ENCODE measurements around the gene CELF5. TPM values are rescaled to one million over a fixed set of nuclear protein-coding genes. Genes with fewer than 3 reads are reported as not detected.
"Not testable (repeated sequence)": the region's sequence is repeated elsewhere in the genome, so short reads cannot be mapped to it uniquely, and the experiment has no call there.

CELF5 gene
- total RNA-seq, 1 donor from 2014 or later = 0.15 TPM

DNA sequence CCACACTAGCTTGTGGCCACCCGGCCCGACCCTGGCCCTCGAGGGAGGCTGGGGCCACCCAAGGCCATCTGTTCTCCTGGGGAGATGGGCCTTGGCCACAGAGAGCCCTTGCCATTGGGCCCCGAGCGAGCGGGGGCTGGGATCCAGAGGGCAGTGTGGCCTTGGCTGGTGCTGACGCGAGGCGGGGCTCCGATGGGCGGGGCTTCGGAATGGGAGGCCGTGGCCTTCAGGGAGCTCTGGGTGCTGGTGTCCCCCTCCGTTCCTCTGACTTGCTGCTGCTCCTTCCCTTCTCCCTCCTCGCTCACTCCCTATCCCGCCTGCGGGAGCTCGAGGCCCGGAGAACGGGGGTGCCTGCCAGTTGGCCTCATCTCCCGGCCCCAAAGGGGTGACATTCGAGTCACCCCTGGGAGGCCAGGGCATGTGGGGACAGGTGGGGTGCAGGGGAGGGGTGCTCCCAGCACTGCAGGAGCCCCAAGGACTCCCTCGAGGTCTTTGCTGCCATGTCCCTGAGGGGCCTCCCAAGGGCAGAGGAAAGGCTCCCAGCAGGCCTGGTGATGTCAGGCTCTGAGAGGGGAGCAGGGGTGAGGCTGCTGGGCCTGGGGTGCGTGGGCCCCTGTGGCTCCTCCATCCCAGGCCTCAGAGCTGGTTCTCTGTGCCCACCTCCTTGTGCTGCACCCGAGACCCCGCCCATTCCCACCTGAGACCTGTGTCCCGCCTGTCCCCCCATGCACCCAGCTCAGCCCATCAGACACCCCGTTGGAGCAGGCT lies 34.6 kb upstream of the CELF5 start:
- intact Hi-C loops (cut with micrococcal nuclease) = loop anchor here (10.0 kb wide), 2 partner anchors 315 to 375 kb away; partner anchors contain the start of genes DOHH, FZR1 and ZNF554

- intact Hi-C loops (cut with micrococcal nuclease) = no loop called here
These were observed 34.0 kb upstream of the CELF5 start for GRCh38 chr19:3190470-3190770.

DNA sequence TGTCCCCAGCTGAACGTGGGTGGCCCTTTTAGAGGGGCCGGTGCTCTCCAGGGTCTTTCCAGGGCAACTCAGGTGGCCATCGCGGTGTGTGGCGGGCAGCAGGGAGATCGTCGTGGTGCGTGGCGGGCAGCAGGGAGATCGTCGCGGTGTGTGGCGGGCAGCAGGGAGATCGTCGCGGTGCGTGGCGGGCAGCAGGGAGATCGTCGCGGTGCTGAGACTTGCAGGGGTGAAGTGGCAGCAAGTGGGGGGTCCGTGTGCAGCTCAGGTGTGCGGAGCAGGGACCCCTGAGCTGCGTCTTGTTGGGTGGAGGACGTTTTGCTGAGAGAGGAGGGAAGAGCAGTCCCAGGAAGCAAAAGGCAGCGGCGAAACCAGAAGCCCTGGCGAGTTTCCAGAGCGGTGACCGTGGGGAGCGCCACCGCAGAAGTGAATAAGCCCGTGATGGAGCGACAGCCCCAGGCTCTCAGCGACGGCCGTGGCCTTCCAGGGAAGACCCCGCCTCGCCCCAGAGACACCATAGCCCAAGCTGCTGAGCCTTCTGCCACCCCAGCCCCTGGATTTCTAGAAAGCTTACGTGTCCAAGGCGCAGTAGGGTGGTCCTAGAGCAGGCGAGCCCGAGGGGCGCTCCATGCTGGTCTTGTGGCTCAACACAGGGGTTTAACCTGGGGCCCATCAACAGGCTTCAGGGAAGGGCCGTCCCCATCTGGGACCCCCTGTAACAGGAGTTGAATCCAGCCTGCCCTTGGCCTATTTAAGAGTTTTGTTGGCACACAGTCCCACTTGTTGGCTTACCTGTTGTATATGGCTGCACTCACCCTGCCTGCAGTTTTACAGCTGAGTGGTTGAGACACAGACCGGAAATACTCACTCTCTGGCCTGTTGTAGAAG lies 33.3 kb upstream of the CELF5 start:
- intact Hi-C loops (cut with micrococcal nuclease) = no loop called here

DNA sequence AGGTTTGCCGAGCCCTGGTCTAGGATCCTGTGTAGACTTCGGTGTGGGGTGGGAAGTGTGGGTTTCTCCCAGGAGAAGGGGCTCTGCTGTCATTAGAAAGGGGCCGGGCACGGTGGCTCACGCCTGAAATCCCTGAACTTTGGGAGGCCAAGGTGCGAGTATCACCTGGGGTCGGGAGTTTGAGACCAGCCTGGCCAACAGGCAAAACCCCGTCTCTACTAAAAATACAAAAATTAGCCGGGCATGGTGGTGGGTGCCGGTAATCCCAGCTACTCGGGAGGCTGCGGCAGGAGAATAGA lies 32.7 kb upstream of the CELF5 start:
- intact Hi-C loops (cut with micrococcal nuclease) = not testable (repeated sequence)

DNA sequence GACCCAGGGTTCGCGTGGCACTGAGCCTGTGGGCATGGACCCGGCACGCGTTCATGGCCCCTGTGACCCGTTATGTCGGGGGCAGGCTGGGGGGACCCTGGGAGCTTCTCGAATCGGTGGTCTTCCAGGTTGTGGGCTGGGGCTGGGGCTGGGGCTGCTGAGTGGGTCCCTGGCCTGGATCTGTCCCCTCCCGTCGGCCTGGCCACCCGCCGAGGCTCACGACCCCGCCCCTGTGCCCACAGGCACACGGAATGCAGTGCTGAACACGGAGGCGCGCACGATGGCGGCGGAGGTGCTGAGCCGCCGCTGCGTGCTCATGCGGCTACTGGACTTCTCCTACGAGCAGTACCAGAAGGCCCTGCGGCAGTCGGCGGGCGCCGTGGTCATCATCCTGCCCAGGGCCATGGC lies 32.2 kb upstream of the CELF5 start:
- intact Hi-C loops (cut with micrococcal nuclease) = no loop called here

- intact Hi-C loops (cut with micrococcal nuclease) = no loop called here
These were observed 31.8 kb upstream of the CELF5 start for GRCh38 chr19:3192684-3193083.

DNA sequence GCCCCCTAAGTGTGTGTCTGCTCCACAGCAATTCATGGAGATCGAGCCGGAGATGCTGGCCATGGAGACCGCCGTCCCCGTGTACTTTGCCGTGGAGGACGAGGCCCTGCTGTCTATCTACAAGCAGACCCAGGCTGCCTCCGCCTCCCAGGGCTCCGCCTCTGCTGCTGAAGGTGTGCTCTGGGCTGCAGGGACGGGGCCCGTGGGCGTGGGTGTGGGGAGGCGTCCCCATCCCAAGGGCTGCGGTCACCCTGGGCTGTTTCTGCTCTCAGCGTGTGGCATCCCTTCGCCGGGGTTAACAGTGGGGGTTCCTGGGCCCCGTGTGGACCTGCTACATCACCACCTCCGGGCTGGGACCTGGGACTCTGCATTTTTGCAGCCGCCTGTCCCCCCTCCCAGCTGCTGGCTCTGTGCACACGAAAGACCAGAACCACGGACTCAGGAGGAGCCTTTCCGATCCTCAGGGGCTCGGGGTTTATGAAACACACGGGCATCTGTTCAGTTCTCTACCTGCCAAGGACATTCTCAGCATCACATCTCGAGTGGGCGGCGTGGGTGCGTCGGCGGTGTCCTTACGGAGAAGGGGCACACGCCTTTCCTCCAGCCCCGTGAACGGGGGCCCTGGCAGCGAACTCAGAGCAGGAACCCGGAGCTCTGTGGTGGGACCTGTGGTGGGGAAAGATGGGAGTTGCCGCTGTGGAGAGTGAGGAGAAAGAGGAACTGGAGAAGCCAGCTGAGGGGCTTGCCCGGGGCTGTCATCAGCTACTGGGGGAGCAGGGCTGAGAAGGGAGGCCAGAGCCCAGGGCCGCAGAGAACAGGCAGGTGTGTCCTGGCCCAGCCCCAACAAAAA lies 31.0 kb upstream of the CELF5 start:
- intact Hi-C loops (cut with micrococcal nuclease) = no loop called here

DNA sequence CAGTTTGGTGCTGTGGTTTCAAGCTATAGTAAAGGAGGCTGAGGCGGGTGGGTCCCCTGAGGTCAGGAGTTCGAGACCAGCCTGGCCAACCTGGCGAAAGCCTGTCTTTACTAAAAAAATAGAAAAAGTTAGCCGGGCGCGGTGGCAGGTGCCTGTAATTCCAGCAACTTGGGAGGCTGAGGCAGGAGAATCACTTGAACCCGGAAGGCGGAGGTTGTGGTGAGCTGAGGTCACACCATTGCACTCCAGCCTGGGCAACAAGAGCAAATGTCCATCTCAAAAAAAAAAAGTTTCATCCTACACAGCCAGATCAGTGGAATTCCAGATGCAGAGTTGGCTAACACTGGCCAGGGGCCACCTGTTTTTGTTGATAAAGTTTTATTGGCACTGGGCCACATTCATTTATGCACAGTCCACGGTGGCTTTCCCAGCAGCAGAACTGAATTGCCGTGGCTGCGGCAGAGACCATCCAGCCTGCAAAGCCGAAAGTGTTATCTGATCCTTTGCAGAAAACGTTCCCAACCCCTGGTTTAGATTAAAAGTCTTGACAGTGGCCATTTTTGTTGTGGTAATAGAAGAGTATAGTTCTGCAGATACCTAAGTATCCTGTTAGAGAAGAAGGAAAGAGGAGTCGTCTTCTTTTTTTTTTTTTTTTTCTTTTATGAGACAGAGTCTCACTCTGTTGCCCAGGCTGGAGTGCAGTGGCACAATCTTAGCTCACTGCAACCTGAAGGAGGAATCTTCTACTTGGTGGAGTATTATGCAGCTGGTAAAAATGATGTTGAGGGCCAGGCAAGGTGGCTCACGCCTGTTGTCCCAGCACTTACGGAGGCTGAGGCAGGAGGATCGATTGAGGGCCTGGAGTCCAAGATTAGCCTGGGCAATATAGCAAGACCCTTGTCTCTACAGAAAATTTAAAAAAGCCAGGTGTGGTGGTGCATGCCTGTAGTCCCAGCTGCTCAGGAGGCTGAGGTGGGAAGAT lies 30.1 kb upstream of the CELF5 start:
- intact Hi-C loops (cut with micrococcal nuclease) = no loop called here

DNA sequence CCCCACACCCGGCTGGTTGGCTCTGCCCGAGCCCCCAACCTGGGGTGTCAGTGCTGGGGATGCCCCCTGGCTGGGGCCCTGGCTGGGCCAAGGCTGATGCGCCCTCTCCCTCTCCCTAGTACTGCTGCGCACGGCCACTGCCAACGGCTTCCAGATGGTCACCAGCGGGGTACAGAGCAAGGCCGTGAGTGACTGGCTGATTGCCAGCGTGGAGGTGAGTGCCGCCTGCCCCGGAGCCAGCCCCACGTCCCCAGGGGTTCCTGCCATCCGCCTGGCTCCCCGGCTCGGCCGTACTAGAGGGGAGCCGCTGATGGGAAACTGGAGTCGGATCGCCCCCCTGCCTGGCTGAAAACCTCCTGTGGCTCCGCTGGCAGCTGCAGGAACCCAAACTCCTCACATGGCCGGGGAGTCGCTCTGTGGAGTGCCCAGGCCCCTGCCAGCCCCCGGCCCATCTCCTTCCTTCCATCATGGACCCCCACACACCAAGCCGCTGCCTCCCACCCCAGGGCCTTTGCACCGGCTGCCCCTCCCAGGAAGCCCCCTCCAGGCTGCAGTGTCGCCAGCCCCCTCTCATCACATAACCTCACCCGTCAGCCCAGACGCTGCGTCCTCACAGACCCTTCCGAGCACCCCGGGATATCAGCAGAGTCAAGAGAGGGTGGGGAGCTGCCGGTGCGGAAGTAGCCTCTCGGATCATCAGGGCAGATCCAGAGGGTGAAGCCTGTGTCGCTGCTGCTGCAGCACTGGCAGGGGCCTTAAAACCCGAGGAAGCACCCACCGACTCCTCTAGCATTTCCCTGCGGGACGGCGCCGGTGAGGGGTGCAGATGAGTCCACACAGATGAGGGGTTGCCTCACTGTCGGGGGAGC lies 28.2 kb upstream of the CELF5 start:
- intact Hi-C loops (cut with micrococcal nuclease) = no loop called here

GRCh38 chr19:3196933-3197205 lies 27.6 kb upstream of the CELF5 start:
- intact Hi-C loops (cut with micrococcal nuclease) = no loop called here

DNA sequence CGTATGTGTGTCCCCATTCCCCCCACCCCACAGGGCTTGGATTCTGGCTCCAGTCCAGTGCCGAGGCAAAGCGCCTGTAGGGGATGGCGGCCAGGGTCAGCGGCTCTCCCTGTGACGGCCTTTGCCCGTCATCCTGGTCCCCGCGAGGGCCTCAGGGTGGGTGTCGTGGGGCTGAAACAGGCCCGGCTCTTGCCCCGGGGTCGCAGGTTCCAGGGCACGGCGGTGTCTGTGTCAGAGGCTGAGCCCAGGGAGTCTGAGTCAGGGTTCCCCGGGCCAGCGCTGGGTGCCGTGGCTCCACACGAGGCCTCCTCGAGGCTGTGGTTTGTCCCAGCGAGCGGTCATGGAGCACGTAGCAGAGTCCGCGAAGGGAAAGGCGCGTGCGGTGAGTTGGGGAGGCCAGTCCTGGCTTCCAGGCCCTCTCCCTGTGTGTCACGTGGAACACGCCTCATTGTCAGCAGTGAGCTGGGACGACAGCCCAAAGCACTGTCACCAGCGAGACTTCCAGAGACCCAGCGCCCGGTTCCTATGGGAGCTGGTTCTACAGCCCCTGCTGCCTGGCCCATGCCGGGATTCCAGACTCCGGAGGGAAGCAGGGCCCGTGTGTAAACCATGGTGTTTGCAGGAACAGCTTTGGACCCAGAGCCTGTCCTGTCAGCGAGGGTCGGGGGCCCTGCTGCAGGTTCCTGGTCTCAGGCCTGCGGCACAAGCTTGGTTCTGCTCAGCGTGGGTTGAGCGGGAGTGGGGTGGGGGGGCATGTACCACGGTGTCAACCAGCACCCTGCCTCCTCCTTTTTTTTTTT lies 25.4 kb upstream of the CELF5 start:
- intact Hi-C loops (cut with micrococcal nuclease) = no loop called here

DNA sequence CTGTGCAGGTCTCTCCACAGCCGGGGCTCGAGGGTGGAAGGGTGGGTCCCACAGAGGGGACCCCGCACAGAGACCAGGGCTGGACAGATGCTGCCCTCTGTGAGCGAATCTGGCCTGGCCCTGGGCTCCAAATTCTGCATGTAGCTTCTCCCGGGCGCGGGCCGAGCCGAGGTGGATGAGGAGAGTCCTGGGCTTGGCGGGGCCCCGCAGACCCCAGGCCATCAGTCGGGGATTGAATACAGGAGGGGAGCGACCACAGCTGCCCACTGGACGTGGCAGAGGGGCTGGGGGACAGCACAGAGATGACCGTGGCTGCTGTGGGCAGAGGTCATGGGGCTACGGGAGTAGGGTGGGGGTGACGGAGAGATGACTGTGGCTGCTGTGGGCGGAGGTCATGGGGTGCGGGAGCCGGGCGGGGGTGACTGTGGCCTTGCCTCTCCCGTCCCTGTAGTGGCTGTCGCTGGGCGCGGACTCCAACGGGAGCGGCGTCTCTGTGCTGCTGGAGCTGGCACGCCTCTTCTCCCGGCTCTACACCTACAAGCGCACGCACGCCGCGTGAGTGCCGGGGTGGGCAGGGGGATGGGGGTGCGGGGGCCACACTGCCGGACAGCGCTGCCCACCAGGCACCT lies 23.3 kb upstream of the CELF5 start:
- intact Hi-C loops (cut with micrococcal nuclease) = no loop called here

GRCh38 chr19:3201911-3202310 lies 22.6 kb upstream of the CELF5 start:
- intact Hi-C loops (cut with micrococcal nuclease) = no loop called here

DNA sequence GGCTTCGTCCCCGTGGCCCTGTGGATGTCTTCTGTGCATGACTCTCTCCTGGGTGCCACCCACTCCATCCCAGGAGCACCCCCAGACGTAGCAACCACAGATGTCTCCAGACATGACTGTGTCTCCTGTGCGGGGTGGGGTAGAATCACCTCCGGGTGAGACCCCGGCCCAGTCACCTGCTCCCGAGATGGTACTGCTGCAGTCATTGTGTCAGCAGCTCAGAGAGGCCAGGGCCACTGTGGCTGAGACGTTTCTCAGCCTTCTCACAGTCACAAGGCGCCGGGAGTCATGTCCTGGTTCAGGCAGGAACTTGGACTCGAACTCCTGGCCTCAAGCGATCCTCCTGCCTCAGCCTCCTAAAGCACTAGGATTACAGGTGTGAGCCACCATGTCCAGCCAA lies 22.1 kb upstream of the CELF5 start:
- intact Hi-C loops (cut with micrococcal nuclease) = no loop called here

GRCh38 chr19:3202895-3203294 lies 21.6 kb upstream of the CELF5 start:
- intact Hi-C loops (cut with micrococcal nuclease) = not testable (repeated sequence)

GRCh38 chr19:3203805-3204645 lies 20.4 kb upstream of the CELF5 start:
- intact Hi-C loops (cut with micrococcal nuclease) = no loop called here

DNA sequence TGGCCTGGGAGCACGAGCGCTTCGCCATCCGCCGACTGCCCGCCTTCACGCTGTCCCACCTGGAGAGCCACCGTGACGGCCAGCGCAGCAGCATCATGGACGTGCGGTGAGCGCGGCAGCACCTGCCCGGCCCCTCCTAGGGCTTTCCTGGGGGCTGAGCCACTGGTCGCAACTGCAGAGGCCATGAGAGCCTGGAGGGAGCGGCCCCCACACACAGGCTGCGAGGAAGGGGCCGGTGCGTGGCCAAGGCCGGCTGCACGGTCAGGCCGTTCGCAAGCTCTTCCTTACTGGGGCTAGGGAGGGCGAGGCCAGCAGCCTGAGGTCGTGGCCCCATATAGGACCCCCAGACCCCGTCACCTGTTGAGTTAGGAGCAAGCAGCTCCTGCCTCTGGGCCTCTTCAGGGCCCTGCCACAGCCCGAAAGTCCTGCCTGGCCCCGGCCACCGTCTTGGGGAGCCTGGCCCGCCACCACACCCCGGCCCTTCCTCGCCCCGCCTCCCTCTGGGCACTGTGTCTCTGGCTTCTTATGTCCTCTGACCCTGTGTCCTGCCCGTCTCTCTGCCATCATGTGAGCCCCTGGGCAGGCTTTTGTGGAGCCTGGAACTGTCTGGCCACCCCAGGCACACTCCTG lies 19.7 kb upstream of the CELF5 start:
- intact Hi-C loops (cut with micrococcal nuclease) = no loop called here

All from T-helper 1 cell treated with Interleukin-12 subunit alpha and Interleukin-12 subunit beta and Interleukin-4 antibody, amounts not matched to agents 30 ng/mL and 1 ng/mL, for 36 hours (primary cell).